HEK293 (cell line): ENCODE results near the gene ZFPM1.

Source experiments
- CTCF ChIA-PET: fragments of 350-600 bp; formaldehyde crosslinking; extraction: SDS; loops from one replicate; lab custom pipeline; 2021; ENCODE audit warnings: antibody characterized with exemption; lab: Yijun Ruan, JAX
- POLR2A ChIA-PET: fragments of 300-600 bp; formaldehyde crosslinking; extraction: SDS; loops from one replicate; lab custom pipeline; 2020; ENCODE audit warnings: antibody characterized with exemption, inconsistent platforms; lab: Yijun Ruan, JAX
- H3K27ac ChIP-seq: fragments of 200-500 bp; sonication (Bioruptor generic); 2 replicates; pipeline ENCODE4 v1.5.1; 2014; ENCODE audit warnings: low read depth, low read length, control low read depth, inconsistent platforms; ENCODE audit errors: extremely low read depth
- H3K36me3 ChIP-seq, 2 experiments: fragments of 200-500 bp in 1 of 2; sonication (Bioruptor generic) in 1 of 2; 1 replicate in 1 of 2; 2 replicates in 1 of 2; pipeline ENCODE4 v1.5.1; 2014 to 2017; ENCODE audit warnings: inconsistent platforms in 2 of 2, low read length in 2 of 2; ENCODE audit not compliant: control insufficient read depth in 2 of 2, insufficient read depth in 1 of 2
- H3K4me1 ChIP-seq: fragments of 200-500 bp; sonication (Bioruptor generic); 2 replicates; pipeline ENCODE4 v1.5.1; 2014; ENCODE audit warnings: mild to moderate bottlenecking, low read length, inconsistent platforms; ENCODE audit not compliant: control insufficient read depth, insufficient read depth
- H3K4me3 ChIP-seq: 2 replicates; pipeline ENCODE4 v1.5.1; 2011; ENCODE audit warnings: low read depth, mild to moderate bottlenecking, control low read depth, low read length, moderate library complexity
- H3K9me3 ChIP-seq: fragments of 200-500 bp; sonication (Bioruptor generic); 2 replicates; pipeline ENCODE4 v1.5.1; 2014; ENCODE audit warnings: low read depth, low read length, inconsistent platforms; ENCODE audit not compliant: control insufficient read depth, insufficient read depth
- EGR2 ChIP-seq: fragments of 450-650 bp; formaldehyde crosslinking; IDR thresholded peaks from 2 replicates; pipeline ENCODE4 v1.5.1; 2016; ENCODE audit warnings: low read depth, missing biosample characterization, missing genetic modification characterization
- GLIS1 ChIP-seq: fragments of 450-650 bp; formaldehyde crosslinking; IDR thresholded peaks from 2 replicates; pipeline ENCODE4 v1.5.1; 2016; ENCODE audit warnings: missing biosample characterization, missing genetic modification characterization
- HOXC10 ChIP-seq: sonication (generic); formaldehyde crosslinking; IDR thresholded peaks from 2 replicates; pipeline ENCODE4 v1.8.1; 2023; ENCODE audit warnings: mild to moderate bottlenecking, missing genetic modification reagents
- MEIS1 ChIP-seq: sonication (generic); formaldehyde crosslinking; IDR thresholded peaks from 2 replicates; pipeline ENCODE4 v1.8.1; 2022; ENCODE audit warnings: missing genetic modification reagents, mild to moderate bottlenecking, borderline replicate concordance
- ZEB2 ChIP-seq: fragments of 450-650 bp; formaldehyde crosslinking; IDR thresholded peaks from 2 replicates; pipeline ENCODE4 v1.5.1; 2016; ENCODE audit warnings: missing biosample characterization, missing genetic modification characterization
- ZIC2 ChIP-seq: fragments of 450-650 bp; formaldehyde crosslinking; IDR thresholded peaks from 2 replicates; pipeline ENCODE4 v1.5.1; 2016; ENCODE audit warnings: missing biosample characterization, missing genetic modification characterization
- ZNF10 ChIP-seq: fragments of 450-650 bp; formaldehyde crosslinking; IDR thresholded peaks from 2 replicates; pipeline ENCODE4 v1.5.1; 2017; ENCODE audit warnings: missing biosample characterization, missing genetic modification characterization
- ZNF133 ChIP-seq: fragments of 450-650 bp; formaldehyde crosslinking; IDR thresholded peaks from 2 replicates; pipeline ENCODE4 v1.5.1; 2016; ENCODE audit warnings: missing biosample characterization, missing genetic modification characterization
- ZNF16 ChIP-seq: fragments of 450-650 bp; formaldehyde crosslinking; IDR thresholded peaks from 2 replicates; pipeline ENCODE4 v1.5.1; 2016; ENCODE audit warnings: low read depth, missing biosample characterization, missing genetic modification characterization
- ZNF19 ChIP-seq: fragments of 450-650 bp; formaldehyde crosslinking; IDR thresholded peaks from 2 replicates; pipeline ENCODE4; 2016; ENCODE audit warnings: missing biosample characterization, missing genetic modification characterization, low read depth
- ZNF292 ChIP-seq: fragments of 450-650 bp; formaldehyde crosslinking; IDR thresholded peaks from 2 replicates; pipeline ENCODE4 v1.5.1; 2016; ENCODE audit warnings: low read depth, missing biosample characterization, missing genetic modification characterization, borderline replicate concordance
- ZNF37A ChIP-seq: fragments of 450-650 bp; IDR thresholded peaks from 2 replicates; pipeline ENCODE4 v1.5.1; 2018; ENCODE audit warnings: missing biosample characterization, missing genetic modification characterization
- ZNF426 ChIP-seq: fragments of 450-650 bp; formaldehyde crosslinking; IDR thresholded peaks from 2 replicates; pipeline ENCODE4 v1.5.1; 2017; ENCODE audit warnings: missing biosample characterization, missing genetic modification characterization, mild to moderate bottlenecking, inconsistent platforms, moderate library complexity
- ZNF518A ChIP-seq: fragments of 450-650 bp; formaldehyde crosslinking; conservative IDR thresholded peaks from 2 replicates; pipeline ENCODE4 v1.5.1; 2016; ENCODE audit warnings: low read depth, missing biosample characterization, missing genetic modification characterization
- ZNF677 ChIP-seq: fragments of 450-650 bp; IDR thresholded peaks from 2 replicates; pipeline ENCODE4 v1.5.0; 2018; ENCODE audit warnings: missing biosample characterization, mild to moderate bottlenecking, missing genetic modification characterization, moderate library complexity
- ZNF791 ChIP-seq: fragments of 450-650 bp; formaldehyde crosslinking; IDR thresholded peaks from 2 replicates; pipeline ENCODE4 v1.5.1; 2016; ENCODE audit warnings: missing biosample characterization, missing genetic modification characterization
- TF ChIP-seq, protein P1 (sequence below): fragments of 450-650 bp; formaldehyde crosslinking; optimal IDR thresholded peaks from 2 replicates; pipeline ENCODE3; 2016; ENCODE audit warnings: missing biosample characterization, mild to moderate bottlenecking, missing genetic modification characterization

ZFPM1 gene

DNA sequence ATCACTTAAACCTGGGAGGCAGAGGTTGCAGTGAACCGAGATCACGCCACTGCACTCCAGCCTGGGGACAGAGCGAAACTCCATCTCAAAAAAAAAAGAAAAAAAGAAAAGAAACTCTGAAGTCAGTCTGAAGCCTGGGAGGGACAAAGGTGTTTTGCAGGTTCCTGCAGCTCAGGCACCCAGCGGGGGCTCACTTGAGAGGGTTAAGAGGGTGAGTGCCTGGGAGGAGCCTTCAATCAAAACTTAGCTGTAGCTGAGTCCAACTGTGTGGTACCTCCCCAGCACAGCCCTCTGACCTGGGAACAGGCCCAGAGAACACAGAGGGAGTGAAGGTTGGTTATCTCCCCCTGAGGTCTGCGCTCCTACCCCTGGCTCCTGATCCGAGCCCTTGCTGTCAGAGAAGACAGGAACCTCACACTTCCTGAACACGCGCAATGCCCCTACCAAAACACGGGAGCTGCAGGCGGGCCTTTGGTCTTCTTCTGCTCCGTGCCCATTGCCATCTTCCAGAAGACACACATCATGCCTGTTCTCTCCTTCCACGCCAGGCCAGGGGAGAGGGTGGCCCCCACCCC is 96.7 kb downstream of the ZFPM1 start:
- no peaks in the 10 kb centered on the region for H3K9me3 ChIP-seq
- no peaks in the 10 kb centered on the region for H3K36me3 ChIP-seq
- TF ChIP-seq ZIC2 (tag by site-specific recombination): peak; percentile 57; the same call in 1 of the 2 replicates
- no peak for TF ChIP-seq ZNF292 (tag by site-specific recombination)
- no peaks in the 10 kb centered on the region for H3K4me1 ChIP-seq
- ChIA-PET CTCF (no interaction called here), POLR2A (interaction anchor here (0.9 kb wide), 1 partner anchor 20 kb away, joined by 3 read pairs; the partner anchor contains the start of gene ZC3H18)
- no peak overlapping the region for H3K4me3 ChIP-seq
- H3K27ac ChIP-seq: no peak overlapping the region

DNA sequence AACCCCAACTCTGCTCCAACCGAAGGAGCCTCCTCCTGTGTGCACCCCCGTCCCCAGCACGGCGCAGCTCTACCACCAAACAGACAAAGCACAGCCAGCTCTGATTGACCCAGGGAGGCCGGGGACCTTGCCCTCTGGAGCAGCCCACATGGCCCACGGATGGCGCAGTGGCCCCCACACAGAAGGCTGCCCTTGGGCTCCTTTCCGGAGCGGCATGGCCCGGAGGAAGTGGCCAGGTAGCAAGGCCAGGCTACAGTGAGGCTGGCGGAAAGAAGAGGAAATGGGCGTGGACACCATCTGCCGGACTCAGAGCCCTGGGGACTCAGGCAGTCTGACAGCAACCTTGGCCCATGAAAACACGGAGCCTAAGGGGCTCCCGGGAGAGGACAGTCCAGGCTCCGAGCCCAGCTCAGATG is 97.2 kb downstream of the ZFPM1 start:
- CTCF ChIA-PET: no interaction called here
- H3K4me1 ChIP-seq: no peaks in the 10 kb centered on the region
- H3K36me3 ChIP-seq: no peaks in the 10 kb centered on the region
- POLR2A ChIA-PET: interaction anchor here (0.9 kb wide), 1 partner anchor 20 kb away, joined by 3 read pairs; the partner anchor contains the start of gene ZC3H18
- no peaks in the 10 kb centered on the region for H3K9me3 ChIP-seq
- H3K4me3 ChIP-seq: no peak overlapping the region
- H3K27ac ChIP-seq: no peak overlapping the region
- no peak for TF ChIP-seq ZNF37A (tag by site-specific recombination)
- no peak for TF ChIP-seq ZNF133 (tag by site-specific recombination)
- TF ChIP-seq ZEB2: no peak
- no peak for TF ChIP-seq ZNF518A (tag by site-specific recombination)
- no peak for TF ChIP-seq MEIS1
- no peak for TF ChIP-seq ZNF677 (tag by site-specific recombination)

GRCh38 chr16:88552166-88552565 is 99.1 kb downstream of the ZFPM1 start:
- TF ChIP-seq, protein P1, sequence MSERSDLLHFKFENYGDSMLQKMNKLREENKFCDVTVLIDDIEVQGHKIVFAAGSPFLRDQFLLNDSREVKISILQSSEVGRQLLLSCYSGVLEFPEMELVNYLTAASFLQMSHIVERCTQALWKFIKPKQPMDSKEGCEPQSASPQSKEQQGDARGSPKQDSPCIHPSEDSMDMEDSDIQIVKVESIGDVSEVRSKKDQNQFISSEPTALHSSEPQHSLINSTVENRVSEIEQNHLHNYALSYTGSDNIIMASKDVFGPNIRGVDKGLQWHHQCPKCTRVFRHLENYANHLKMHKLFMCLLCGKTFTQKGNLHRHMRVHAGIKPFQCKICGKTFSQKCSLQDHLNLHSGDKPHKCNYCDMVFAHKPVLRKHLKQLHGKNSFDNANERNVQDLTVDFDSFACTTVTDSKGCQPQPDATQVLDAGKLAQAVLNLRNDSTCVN (tag by site-specific recombination): no peak
- no peak for TF ChIP-seq EGR2 (tag by site-specific recombination)
- TF ChIP-seq, all 188 proteins: peak for 0
- Histone ChIP-seq H3K4me3 (no peak overlapping the region), H3K36me3 (no peaks in the 10 kb centered on the region), H3K9me3 (no peaks in the 10 kb centered on the region), H3K27ac (no peak overlapping the region), H3K4me1 (no peaks in the 10 kb centered on the region)
- POLR2A ChIA-PET: no interaction called here
- CTCF ChIA-PET: no interaction called here

DNA sequence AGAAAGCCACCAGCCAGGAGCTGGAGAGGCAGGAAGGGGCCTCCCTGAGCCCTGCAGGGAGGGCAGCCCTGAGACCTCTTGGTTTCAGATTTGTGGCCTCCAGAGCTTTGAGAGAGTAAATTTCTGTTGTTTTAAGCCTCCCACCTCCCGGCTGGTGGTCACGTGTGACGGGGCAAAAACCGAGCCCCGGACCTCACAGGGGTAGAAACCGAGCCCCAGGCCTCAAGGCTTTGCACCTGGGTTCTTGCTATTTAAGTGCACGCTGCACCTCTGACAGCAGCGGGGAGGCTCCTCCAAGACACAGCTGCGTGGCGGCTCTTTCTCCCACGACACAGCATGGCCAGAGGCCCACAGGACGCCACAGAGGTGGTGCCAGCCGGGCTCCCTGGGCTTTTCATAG is 99.7 kb downstream of the ZFPM1 start:
- TF ChIP-seq ZNF10 (tag by site-specific recombination) (no peak), ZNF16 (no peak), ZNF791 (no peak), ZNF426 (tag by site-specific recombination) (no peak), ZNF19 (tag by site-specific recombination) (no peak), GLIS1 (tag by site-specific recombination) (no peak), HOXC10 (CRISPR knock-in tag) (no peak)
- no peak overlapping the region for H3K4me3 ChIP-seq
- no peaks in the 10 kb centered on the region for H3K4me1 ChIP-seq
- no peaks in the 10 kb centered on the region for H3K36me3 ChIP-seq
- CTCF ChIA-PET: no interaction called here
- no peak overlapping the region for H3K27ac ChIP-seq
- H3K9me3 ChIP-seq: no peaks in the 10 kb centered on the region
- POLR2A ChIA-PET: no interaction called here
